Liver (tissue), 9 donors: ENCODE data around the gene KIAA1755. TPM values are rescaled to one million over a fixed set of nuclear protein-coding genes. Genes with fewer than 3 reads are reported as not detected.
"Not testable (repeated sequence)": the region's sequence is repeated elsewhere in the genome, so short reads cannot be mapped to it uniquely, and the experiment has no call there.

Experiments used
- DNase-seq: peaks from one replicate; pipeline ENCODE4 v3.0.0-alpha.2; 2017; ENCODE audit warnings: low spot score
- H3K27ac ChIP-seq, 2 donors: one replicate each; pipeline ENCODE4 v1.7.0; 2013; ENCODE audit warnings: inconsistent platforms in 2 of 2, low read length in 2 of 2, control low read depth in 1 of 2, low read depth in 1 of 2, mild to moderate bottlenecking in 1 of 2
- H3K27me3 ChIP-seq, 4 donors: one replicate each; pipeline versions ENCODE4 v1.6.1 to v1.7.0; 2013; ENCODE audit warnings: low read length in 3 of 4, inconsistent platforms in 1 of 4, mild to moderate bottlenecking in 1 of 4, moderate library complexity in 1 of 4; ENCODE audit not compliant: control insufficient read depth in 4 of 4, insufficient read depth in 4 of 4
- H3K36me3 ChIP-seq, 4 donors: one replicate each; pipeline versions ENCODE4 v1.6.1 to v1.7.0; 2013; ENCODE audit warnings: low read length in 3 of 4, mild to moderate bottlenecking in 3 of 4, low read depth in 1 of 4, moderate library complexity in 1 of 4; ENCODE audit not compliant: control insufficient read depth in 4 of 4, insufficient read depth in 3 of 4
- H3K4me1 ChIP-seq, 4 donors: one replicate each; pipeline versions ENCODE4 v1.6.1 to v1.7.0; 2013; ENCODE audit warnings: low read length in 3 of 4, mild to moderate bottlenecking in 3 of 4, moderate library complexity in 1 of 4; ENCODE audit not compliant: control insufficient read depth in 4 of 4, insufficient read depth in 4 of 4
- H3K4me3 ChIP-seq, 3 donors: one replicate each; pipeline versions ENCODE4 v1.6.1 to v1.7.0; 2013; ENCODE audit warnings: low read length in 3 of 3, control low read depth in 1 of 3, low read depth in 1 of 3, mild to moderate bottlenecking in 1 of 3
- H3K9ac ChIP-seq, 2 donors: one replicate each; pipeline ENCODE4 v1.7.0; 2013; ENCODE audit warnings: low read length in 2 of 2, mild to moderate bottlenecking in 2 of 2, moderate library complexity in 2 of 2, control low read depth in 1 of 2, low read depth in 1 of 2
- H3K9me3 ChIP-seq, 4 donors: one replicate each; pipeline versions ENCODE4 v1.6.1 to v1.7.0; 2013; ENCODE audit warnings: low read length in 3 of 4; ENCODE audit not compliant: control insufficient read depth in 4 of 4
- FOXA1 ChIP-seq: IDR thresholded peaks from 2 replicates; pipeline ENCODE4 v1.6.1; 2016; ENCODE audit warnings: antibody characterized with exemption
- FOXA2 ChIP-seq: IDR thresholded peaks from 2 replicates; pipeline ENCODE4 v1.6.1; 2016; ENCODE audit warnings: antibody characterized with exemption
- HNF4G ChIP-seq: IDR thresholded peaks from 2 replicates; pipeline ENCODE4 v1.6.1; 2016; ENCODE audit warnings: antibody characterized with exemption
- JUND ChIP-seq, 2 donors: IDR thresholded peaks; 2 replicates each; pipeline ENCODE4 v1.6.1; 2016; ENCODE audit warnings: antibody characterized with exemption in 2 of 2
- RAD21 ChIP-seq, 2 donors: IDR thresholded peaks; 2 replicates each; pipeline ENCODE4 v1.6.1; 2016; ENCODE audit warnings: antibody characterized with exemption in 2 of 2, mild to moderate bottlenecking in 2 of 2
- RXRA ChIP-seq, 2 donors: IDR thresholded peaks; 2 replicates each; pipeline ENCODE4 v1.6.1; 2017 to 2018; ENCODE audit warnings: antibody characterized with exemption in 2 of 2, mild to moderate bottlenecking in 1 of 2
- TAF1 ChIP-seq: conservative IDR thresholded peaks from 2 replicates; pipeline ENCODE4 v1.6.1; 2016; ENCODE audit warnings: antibody characterized with exemption, mild to moderate bottlenecking
- YY1 ChIP-seq: IDR thresholded peaks from 2 replicates; pipeline ENCODE4 v1.6.1; 2016; ENCODE audit warnings: antibody characterized with exemption, mild to moderate bottlenecking
- WGBS: extraction: QIAGEN DNeasy Blood & Tissue Kit; methylation state at CpG from one replicate; pipeline ENCODE4 v1.1.7; 2013; 5-methylcytosine and 5-hydroxymethylcytosine counted together
- polyA plus RNA-seq, 2 donors: library from polyadenylated mRNA; stranded (reverse) in 1 of 2; unstranded in 1 of 2; fragments of 200-250 nt in 1 of 2; fragments of >200 nt in 1 of 2; fragmentation: Nextera tagmentation in 1 of 2; extraction: Ambion mirVana in 1 of 2; gene quantifications; one replicate each; pipeline versions ENCODE4 v1.2.1 to v1.2.3, GENCODE V29; 2013 to 2015
- total RNA-seq, 2 donors: library from RNA; depleted of rRNA; stranded (reverse); fragments of >200 nt; gene quantifications; one replicate each; pipeline ENCODE4 v1.2.3, GENCODE V29; 2014
- TF ChIP-seq, protein P1 (sequence below): IDR thresholded peaks from 2 replicates; pipeline ENCODE4 v1.6.1; 2016; ENCODE audit warnings: antibody characterized with exemption
- TF ChIP-seq, protein P2 (sequence below): fragments of 150-350 bp; IDR thresholded peaks from 2 replicates; pipeline ENCODE4 v1.5.1; 2017; ENCODE audit warnings: improper control_type of control experiment, low read depth, low read length; ENCODE audit not compliant: missing input control
- TF ChIP-seq, protein P3 (sequence below): IDR thresholded peaks from 2 replicates; pipeline ENCODE4 v1.6.1; 2016; ENCODE audit warnings: antibody characterized with exemption
- TF ChIP-seq, protein P4 (sequence below): IDR thresholded peaks from 2 replicates; pipeline ENCODE4 v1.6.1; 2016; ENCODE audit warnings: antibody characterized with exemption
- TF ChIP-seq, protein P5 (sequence below): IDR thresholded peaks from 2 replicates; pipeline ENCODE4 v1.6.1; 2016; ENCODE audit warnings: antibody characterized with exemption, mild to moderate bottlenecking
- donor health status: healthy.
- donor health status: healthy.
- donor health status: healthy.
- donor health status: healthy.
- donor health status: healthy.

KIAA1755 gene
- total and polyA plus RNA-seq, 4 donors: 0.09 to 1.4 (median 0.81) TPM

DNA sequence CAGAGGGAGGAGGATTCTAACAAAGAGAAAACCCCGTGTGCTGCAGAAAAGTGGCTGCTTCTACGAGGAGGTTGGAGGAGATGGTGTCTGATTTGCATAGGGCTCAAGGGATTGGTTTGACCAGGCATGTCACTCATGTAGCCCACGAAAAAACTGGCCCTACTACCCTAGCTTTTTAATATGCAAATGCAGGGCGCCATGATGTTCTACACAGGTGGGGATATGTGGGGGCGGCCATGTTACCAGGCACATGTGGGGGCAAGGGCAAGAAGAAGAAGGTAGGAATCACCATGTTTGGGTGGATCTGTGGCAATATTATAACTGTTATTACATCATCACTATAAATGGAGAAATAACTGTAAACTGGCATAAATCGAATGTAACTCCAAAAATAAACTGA, 9.9 kb downstream of the KIAA1755 start:
- Histone ChIP-seq H3K27ac (no peak overlapping the region), H3K36me3 (no peaks in the 10 kb centered on the region), H3K4me3 (no peak overlapping the region), H3K9ac (no peak overlapping the region), H3K9me3 (no peaks in the 10 kb centered on the region), H3K4me1 (peaks cover 9 to 17% (median 11%) of the 10 kb centered on the region in 4 donors), H3K27me3 (no peaks in the 10 kb centered on the region)
- 77% methylated on average over 6 of the region's 6 CpGs for WGBS
- TF ChIP-seq RXRA (IDR thresholded peaks at IDR 0.05) (no peak), RAD21 (IDR thresholded peaks at IDR 0.05) (no peak), JUND (IDR thresholded peaks at IDR 0.05) (no peak)
- no peak for DNase-seq

DNA sequence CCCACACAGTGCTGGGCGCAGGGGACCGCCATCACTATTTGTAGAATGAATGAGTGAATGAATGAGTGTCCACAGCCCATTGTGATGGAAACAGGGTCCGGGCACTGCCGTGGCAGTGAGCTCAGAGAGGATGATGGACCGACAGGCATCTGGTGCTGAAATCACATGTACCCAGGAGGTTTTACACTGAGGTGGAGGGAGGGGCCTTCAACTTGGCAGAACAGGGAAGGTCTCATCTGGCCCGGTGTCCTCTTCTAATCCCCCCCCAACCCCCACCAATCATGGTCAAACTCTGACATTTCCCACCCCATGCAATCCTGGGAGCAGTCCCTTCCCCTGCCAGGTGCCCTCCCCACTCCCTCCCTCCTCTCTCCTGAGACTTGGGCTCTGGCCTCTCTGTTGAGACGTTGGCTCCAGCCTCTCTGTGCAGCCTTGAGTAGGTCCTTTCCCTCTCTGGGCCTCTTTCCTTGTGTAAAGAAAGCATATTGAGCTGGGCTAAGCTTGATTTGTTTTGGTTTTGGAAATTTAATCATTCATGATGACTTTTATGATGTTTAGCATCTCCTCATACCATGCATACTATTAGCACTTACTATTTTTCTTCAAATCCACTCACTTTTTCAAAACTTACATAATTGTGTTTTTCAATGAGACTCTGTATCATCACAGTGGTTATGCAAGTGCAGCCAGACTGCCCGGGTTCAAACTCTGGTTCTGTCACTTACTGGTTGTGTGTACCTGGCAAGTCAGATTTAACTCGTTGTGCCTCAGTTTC, 10.8 kb downstream of the KIAA1755 start:
- H3K9ac ChIP-seq: no peak overlapping the region
- H3K27ac ChIP-seq: no peak overlapping the region
- 87% methylated on average over 9 of the region's 9 CpGs for WGBS
- DNase-seq: no peak
- H3K4me3 ChIP-seq: no peak overlapping the region
- H3K9me3 ChIP-seq: no peaks in the 10 kb centered on the region
- H3K4me1 ChIP-seq: peaks cover 9 to 17% (median 11%) of the 10 kb centered on the region in 4 donors
- TF ChIP-seq TAF1 (no peak), YY1 (no peak), RAD21 (IDR thresholded peaks at IDR 0.05) (no peak), FOXA1 (no peak)
- H3K36me3 ChIP-seq: no peaks in the 10 kb centered on the region
- H3K27me3 ChIP-seq: no peaks in the 10 kb centered on the region

DNA sequence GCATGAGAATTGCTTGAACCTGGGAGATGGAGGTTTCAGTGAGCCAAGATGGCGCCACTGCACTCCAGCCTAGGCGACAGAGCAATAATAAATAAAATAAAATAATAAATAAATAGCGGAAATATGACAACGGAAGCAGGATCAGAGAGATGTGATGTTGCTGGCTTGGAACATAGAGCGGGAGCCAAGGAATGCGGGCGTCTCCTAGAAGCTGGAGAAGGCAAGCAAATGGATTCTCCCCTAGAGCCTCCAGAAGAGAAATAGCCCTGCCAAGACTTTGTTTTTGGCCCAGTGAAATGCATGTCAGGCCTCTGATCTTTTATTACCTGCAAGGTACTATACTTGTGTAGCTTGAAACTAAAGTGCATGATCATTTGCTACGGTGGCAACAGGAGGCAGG, 12.4 kb downstream of the KIAA1755 start:
- H3K4me1 ChIP-seq: peaks cover 9 to 17% (median 11%) of the 10 kb centered on the region in 4 donors
- H3K9me3 ChIP-seq: no peaks in the 10 kb centered on the region
- DNase-seq: no peak
- 96% methylated on average over 8 of the region's 8 CpGs for WGBS
- H3K9ac ChIP-seq: no peak overlapping the region
- no peaks in the 10 kb centered on the region for H3K36me3 ChIP-seq
- no peaks in the 10 kb centered on the region for H3K27me3 ChIP-seq
- H3K27ac ChIP-seq: no peak overlapping the region
- no peak overlapping the region for H3K4me3 ChIP-seq
- TF ChIP-seq, protein P1, sequence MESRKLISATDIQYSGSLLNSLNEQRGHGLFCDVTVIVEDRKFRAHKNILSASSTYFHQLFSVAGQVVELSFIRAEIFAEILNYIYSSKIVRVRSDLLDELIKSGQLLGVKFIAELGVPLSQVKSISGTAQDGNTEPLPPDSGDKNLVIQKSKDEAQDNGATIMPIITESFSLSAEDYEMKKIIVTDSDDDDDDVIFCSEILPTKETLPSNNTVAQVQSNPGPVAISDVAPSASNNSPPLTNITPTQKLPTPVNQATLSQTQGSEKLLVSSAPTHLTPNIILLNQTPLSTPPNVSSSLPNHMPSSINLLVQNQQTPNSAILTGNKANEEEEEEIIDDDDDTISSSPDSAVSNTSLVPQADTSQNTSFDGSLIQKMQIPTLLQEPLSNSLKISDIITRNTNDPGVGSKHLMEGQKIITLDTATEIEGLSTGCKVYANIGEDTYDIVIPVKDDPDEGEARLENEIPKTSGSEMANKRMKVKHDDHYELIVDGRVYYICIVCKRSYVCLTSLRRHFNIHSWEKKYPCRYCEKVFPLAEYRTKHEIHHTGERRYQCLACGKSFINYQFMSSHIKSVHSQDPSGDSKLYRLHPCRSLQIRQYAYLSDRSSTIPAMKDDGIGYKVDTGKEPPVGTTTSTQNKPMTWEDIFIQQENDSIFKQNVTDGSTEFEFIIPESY: no peak
- TF ChIP-seq FOXA2: no peak
- TF ChIP-seq, protein P2, sequence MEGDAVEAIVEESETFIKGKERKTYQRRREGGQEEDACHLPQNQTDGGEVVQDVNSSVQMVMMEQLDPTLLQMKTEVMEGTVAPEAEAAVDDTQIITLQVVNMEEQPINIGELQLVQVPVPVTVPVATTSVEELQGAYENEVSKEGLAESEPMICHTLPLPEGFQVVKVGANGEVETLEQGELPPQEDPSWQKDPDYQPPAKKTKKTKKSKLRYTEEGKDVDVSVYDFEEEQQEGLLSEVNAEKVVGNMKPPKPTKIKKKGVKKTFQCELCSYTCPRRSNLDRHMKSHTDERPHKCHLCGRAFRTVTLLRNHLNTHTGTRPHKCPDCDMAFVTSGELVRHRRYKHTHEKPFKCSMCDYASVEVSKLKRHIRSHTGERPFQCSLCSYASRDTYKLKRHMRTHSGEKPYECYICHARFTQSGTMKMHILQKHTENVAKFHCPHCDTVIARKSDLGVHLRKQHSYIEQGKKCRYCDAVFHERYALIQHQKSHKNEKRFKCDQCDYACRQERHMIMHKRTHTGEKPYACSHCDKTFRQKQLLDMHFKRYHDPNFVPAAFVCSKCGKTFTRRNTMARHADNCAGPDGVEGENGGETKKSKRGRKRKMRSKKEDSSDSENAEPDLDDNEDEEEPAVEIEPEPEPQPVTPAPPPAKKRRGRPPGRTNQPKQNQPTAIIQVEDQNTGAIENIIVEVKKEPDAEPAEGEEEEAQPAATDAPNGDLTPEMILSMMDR: no peak
- TF ChIP-seq, protein P3, sequence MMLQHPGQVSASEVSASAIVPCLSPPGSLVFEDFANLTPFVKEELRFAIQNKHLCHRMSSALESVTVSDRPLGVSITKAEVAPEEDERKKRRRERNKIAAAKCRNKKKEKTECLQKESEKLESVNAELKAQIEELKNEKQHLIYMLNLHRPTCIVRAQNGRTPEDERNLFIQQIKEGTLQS: no peak
- no peak for TF ChIP-seq JUND (IDR thresholded peaks at IDR 0.05)
- TF ChIP-seq, protein P4, sequence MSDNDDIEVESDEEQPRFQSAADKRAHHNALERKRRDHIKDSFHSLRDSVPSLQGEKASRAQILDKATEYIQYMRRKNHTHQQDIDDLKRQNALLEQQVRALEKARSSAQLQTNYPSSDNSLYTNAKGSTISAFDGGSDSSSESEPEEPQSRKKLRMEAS: no peak
- TF ChIP-seq RAD21 (IDR thresholded peaks at IDR 0.05): no peak
- TF ChIP-seq YY1: no peak
- TF ChIP-seq, protein P5, sequence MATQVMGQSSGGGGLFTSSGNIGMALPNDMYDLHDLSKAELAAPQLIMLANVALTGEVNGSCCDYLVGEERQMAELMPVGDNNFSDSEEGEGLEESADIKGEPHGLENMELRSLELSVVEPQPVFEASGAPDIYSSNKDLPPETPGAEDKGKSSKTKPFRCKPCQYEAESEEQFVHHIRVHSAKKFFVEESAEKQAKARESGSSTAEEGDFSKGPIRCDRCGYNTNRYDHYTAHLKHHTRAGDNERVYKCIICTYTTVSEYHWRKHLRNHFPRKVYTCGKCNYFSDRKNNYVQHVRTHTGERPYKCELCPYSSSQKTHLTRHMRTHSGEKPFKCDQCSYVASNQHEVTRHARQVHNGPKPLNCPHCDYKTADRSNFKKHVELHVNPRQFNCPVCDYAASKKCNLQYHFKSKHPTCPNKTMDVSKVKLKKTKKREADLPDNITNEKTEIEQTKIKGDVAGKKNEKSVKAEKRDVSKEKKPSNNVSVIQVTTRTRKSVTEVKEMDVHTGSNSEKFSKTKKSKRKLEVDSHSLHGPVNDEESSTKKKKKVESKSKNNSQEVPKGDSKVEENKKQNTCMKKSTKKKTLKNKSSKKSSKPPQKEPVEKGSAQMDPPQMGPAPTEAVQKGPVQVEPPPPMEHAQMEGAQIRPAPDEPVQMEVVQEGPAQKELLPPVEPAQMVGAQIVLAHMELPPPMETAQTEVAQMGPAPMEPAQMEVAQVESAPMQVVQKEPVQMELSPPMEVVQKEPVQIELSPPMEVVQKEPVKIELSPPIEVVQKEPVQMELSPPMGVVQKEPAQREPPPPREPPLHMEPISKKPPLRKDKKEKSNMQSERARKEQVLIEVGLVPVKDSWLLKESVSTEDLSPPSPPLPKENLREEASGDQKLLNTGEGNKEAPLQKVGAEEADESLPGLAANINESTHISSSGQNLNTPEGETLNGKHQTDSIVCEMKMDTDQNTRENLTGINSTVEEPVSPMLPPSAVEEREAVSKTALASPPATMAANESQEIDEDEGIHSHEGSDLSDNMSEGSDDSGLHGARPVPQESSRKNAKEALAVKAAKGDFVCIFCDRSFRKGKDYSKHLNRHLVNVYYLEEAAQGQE: no peak
- no peak for TF ChIP-seq HNF4G
- no peak for TF ChIP-seq RXRA (IDR thresholded peaks at IDR 0.05)

DNA sequence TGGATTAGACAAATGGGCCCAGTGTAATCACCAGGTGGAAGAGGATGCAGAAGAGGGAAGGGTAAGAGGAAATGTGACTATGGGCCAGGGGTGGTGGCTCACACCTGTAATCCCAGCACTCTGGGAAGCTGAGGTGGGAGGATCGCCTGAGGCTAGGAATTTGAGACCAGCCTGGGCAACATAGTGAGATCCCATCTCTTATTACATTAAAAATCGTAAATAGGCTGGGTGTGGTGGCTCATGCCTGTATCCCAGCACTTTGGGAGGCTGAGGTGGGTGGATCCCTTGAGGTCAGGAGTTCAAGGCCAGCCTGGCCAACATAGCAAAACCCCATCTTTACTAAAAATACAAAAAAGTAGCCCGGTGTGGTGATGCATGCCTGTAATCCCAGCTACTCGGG, 12.8 kb downstream of the KIAA1755 start:
- H3K27ac ChIP-seq: not testable (repeated sequence)

More for the DNA sequence above, 12.8 kb downstream of the KIAA1755 start:
- not testable (repeated sequence) for H3K4me3 ChIP-seq, DNase-seq, H3K36me3 ChIP-seq, H3K9ac ChIP-seq, H3K9me3 ChIP-seq, H3K27me3 ChIP-seq
- peaks cover 9 to 17% (median 11%) of the 10 kb centered on the region in 4 donors for H3K4me1 ChIP-seq
- WGBS: 94% methylated on average over 4 of the region's 4 CpGs
